ENCODE data around the gene PHPT1.

The PHPT1 gene

DNA sequence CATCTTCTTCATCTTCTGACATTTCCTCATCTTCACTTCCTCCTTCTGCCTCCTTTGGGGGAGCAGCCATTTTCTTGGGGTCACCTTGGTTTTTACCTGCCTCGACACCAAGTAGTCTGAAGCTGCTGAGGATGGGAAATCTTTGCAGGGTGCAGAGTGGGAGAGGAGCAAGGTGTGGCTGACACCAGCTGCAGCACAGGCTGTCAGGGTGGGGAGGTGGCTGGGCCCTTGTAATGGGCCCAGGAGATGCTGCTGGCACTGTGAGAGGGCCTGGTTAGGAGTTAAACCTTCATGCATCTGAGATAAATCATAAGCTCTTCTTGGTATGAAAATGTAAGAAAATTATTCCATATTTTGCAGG is 33.8 kb upstream of the PHPT1 start:
- TF ChIP-seq, protein P1, sequence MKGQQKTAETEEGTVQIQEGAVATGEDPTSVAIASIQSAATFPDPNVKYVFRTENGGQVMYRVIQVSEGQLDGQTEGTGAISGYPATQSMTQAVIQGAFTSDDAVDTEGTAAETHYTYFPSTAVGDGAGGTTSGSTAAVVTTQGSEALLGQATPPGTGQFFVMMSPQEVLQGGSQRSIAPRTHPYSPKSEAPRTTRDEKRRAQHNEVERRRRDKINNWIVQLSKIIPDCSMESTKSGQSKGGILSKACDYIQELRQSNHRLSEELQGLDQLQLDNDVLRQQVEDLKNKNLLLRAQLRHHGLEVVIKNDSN (IDR thresholded peaks at IDR 0.05): no peak
- TF ChIP-seq RAD21 (IDR thresholded peaks at IDR 0.05; ENCODE audit: low read depth) (no peak), FOXM1 (IDR thresholded peaks at IDR 0.05; ENCODE audit: borderline replicate concordance, low read depth) (no peak)
- TF ChIP-seq, protein P2, sequence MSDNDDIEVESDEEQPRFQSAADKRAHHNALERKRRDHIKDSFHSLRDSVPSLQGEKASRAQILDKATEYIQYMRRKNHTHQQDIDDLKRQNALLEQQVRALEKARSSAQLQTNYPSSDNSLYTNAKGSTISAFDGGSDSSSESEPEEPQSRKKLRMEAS (IDR thresholded peaks at IDR 0.05): no peak

DNA sequence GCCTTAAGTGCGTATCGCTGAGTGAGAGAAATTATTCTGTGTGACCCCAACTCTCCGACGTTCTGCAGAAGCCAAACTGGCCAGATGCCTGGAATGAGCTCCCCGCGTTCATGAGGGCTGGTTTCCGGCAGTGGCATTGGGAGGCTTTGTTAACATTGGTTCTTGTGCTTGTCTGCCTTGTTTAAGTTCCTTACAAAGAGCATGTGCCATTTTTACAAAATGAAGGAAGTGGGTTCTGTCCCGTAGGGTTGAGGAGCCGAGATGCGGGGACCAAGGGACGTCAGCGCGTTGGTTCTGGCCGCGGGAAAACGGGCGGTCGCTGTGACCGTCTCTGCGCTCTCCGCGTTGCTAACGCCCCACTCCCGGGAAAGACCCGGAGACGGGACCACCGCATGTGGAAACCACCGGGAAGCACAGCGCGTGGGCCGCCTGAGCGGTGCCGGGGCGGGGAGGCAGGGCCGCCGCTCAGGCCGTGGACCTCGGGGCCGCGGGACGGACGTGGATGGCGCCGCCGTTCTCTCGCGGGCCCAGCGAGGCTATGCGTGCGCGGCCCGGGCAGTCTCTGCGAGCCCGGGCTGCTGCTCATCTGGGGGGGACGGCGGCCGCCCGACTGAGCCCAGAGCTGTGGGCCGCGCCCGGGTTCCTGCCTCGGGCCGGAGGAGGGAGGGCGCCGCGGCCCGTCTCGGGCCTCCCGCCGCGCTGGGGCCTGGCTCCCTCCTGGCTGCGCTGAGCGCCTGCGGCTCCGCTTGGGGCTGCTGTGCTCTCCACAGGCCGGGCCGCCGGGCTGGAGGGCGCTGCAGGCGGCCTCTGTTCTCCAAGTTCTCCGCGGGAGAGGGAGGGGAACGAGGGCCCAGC is 28.0 kb upstream of the PHPT1 start:
- TF ChIP-seq EP300 (IDR thresholded peaks at IDR 0.05; ENCODE audit: borderline replicate concordance) (no peak), CREB1 (IDR thresholded peaks at IDR 0.05; ENCODE audit: low read depth) (no peak)

DNA sequence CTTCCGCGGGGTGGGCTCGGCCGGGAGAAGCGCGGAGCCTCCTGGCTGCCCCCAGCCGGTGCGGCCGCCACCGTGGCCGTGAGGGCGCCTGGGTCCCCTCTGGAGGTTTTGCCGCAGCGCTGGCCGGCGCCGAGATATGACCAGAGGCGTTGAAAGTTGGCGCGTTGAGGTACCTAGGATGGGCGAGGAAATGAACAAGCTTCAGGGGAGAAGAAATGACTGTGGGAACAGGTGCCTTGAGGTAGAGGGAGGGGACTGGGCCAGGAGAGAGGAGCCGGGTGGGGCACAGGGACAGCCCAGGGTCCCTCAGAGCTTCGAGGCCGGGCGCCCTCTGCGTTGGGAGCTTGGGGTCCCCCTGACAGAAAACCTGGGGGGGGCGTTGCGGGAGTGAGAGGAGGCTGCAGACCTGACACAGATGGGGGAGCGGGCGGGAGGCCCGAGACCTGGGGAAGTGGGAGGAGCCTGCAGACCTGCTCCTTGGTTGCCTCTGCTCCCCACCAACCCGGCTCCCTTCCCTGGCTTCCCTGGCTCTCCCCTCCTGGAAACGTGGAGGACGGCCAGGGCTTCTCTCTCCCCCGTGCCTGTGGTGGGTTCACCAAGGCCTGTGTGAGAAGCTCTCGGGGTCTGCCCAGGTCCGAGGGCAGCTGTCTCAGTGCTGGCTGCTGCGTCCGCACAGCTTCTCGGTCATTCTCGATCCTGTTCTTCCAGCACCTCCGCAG is 27.2 kb upstream of the PHPT1 start:
- no peak for TF ChIP-seq ZBTB7A (IDR thresholded peaks at IDR 0.05; ENCODE audit: low read depth)
- TF ChIP-seq CEBPB (IDR thresholded peaks at IDR 0.05): no peak

DNA sequence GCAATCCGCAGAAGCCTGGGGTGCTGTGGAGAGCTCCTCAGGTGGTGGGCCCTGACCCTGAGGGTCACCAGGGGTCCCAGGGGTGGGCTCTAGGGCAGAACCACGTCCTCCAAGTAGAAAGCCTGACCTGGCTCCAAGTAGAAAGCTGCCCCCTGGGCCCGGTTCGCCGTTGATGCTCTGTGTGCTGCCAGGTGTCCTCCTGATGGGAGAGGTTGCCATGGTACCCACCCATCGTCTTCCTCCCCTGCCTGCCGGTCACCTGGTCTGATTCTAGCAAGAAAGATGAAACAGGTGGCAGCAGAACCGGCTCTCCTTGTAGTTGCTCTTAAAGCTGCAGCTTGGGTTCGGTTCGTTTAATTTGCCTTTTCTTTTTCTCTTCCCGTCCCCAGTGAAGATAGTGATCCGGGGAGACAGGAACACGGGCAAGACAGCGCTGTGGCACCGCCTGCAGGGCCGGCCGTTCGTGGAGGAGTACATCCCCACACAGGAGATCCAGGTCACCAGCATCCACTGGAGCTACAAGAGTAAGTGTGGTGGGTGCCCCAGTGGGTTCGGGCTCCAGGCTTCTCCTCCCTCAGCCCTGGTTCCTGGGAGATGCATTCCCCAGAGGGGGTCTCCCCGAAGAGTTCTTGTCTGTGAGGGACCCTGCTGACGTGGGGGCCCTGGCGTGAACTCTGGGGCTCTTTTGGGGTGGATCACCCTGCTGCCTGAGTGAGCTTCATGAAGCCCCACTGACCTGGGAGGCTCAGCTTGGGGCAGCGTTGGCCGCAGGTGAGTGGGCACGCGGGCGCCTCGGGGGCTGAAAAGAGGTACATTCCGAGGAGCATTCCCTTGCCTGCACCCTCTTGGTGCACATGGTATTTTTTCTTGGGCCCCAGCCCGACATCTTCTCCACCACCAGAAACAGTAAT is 25.8 kb upstream of the PHPT1 start:
- no peak for TF ChIP-seq EGR1 (IDR thresholded peaks at IDR 0.05)
- TF ChIP-seq ZBTB7A (IDR thresholded peaks at IDR 0.05; ENCODE audit: low read depth): no peak
- TF ChIP-seq CREB1 (IDR thresholded peaks at IDR 0.05; ENCODE audit: low read depth): no peak
- TF ChIP-seq FOXM1 (IDR thresholded peaks at IDR 0.05; ENCODE audit: borderline replicate concordance, low read depth): no peak
- no peak for TF ChIP-seq CEBPB (IDR thresholded peaks at IDR 0.05)
- no peak for TF ChIP-seq EP300 (IDR thresholded peaks at IDR 0.05; ENCODE audit: borderline replicate concordance)
- no peak for TF ChIP-seq NFIC (IDR thresholded peaks at IDR 0.05)
- TF ChIP-seq RAD21 (IDR thresholded peaks at IDR 0.05; ENCODE audit: low read depth): no peak
- TF ChIP-seq, protein P1 (IDR thresholded peaks at IDR 0.05): no peak
- no peak for TF ChIP-seq TEAD4 (IDR thresholded peaks at IDR 0.05)
- no peak for TF ChIP-seq TAF1 (IDR thresholded peaks at IDR 0.05; ENCODE audit: low read depth)
- TF ChIP-seq, protein P2 (IDR thresholded peaks at IDR 0.05): no peak
- TF ChIP-seq TCF12 (IDR thresholded peaks at IDR 0.05; ENCODE audit: low read depth): no peak
- TF ChIP-seq YY1 (IDR thresholded peaks at IDR 0.05; ENCODE audit: low read depth): no peak
- TF ChIP-seq, protein P3, sequence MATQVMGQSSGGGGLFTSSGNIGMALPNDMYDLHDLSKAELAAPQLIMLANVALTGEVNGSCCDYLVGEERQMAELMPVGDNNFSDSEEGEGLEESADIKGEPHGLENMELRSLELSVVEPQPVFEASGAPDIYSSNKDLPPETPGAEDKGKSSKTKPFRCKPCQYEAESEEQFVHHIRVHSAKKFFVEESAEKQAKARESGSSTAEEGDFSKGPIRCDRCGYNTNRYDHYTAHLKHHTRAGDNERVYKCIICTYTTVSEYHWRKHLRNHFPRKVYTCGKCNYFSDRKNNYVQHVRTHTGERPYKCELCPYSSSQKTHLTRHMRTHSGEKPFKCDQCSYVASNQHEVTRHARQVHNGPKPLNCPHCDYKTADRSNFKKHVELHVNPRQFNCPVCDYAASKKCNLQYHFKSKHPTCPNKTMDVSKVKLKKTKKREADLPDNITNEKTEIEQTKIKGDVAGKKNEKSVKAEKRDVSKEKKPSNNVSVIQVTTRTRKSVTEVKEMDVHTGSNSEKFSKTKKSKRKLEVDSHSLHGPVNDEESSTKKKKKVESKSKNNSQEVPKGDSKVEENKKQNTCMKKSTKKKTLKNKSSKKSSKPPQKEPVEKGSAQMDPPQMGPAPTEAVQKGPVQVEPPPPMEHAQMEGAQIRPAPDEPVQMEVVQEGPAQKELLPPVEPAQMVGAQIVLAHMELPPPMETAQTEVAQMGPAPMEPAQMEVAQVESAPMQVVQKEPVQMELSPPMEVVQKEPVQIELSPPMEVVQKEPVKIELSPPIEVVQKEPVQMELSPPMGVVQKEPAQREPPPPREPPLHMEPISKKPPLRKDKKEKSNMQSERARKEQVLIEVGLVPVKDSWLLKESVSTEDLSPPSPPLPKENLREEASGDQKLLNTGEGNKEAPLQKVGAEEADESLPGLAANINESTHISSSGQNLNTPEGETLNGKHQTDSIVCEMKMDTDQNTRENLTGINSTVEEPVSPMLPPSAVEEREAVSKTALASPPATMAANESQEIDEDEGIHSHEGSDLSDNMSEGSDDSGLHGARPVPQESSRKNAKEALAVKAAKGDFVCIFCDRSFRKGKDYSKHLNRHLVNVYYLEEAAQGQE (IDR thresholded peaks at IDR 0.05; ENCODE audit: low read depth): no peak

DNA sequence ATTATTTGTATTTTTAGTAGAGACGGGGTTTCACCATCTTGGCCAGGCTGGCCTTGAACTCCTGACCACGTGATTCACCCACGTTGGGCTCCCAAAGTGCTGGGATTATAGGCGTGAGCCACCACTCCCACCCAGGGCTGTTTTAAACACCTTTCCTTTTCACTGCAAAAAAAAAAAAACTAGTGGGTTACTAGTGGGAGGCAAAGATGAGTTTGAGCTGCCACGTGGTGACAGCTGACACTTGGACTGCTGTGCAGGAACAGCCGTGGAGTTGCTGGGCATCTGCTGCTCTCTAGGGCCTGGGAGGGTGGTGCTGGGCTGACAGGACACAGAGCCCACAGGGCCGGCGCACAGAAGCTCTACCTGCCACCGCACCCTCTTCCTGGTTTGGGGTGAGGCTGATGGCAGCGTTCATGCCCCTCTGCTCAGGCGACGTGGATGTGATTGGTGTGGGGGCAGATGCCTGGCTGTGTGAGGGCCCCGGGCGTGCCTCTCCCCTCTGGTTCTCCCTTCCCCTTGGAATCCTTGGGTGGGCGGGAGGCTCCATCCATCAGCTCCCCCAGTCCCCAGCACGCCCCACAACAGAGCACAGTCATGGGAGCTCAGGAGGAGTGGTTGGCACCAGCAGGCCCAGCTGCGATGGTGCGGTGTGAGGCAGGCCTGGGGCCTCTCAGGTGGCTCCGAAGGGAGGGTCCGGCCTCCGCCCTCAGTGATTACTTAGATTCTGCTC is 24.5 kb upstream of the PHPT1 start:
- no peak for TF ChIP-seq EGR1 (IDR thresholded peaks at IDR 0.05)
- TF ChIP-seq, protein P2 (IDR thresholded peaks at IDR 0.05): no peak
- TF ChIP-seq RAD21 (IDR thresholded peaks at IDR 0.05; ENCODE audit: low read depth): no peak
- TF ChIP-seq EP300 (IDR thresholded peaks at IDR 0.05; ENCODE audit: borderline replicate concordance): no peak
- TF ChIP-seq YY1 (IDR thresholded peaks at IDR 0.05; ENCODE audit: low read depth): no peak
- no peak for TF ChIP-seq CREB1 (IDR thresholded peaks at IDR 0.05; ENCODE audit: low read depth)
- no peak for TF ChIP-seq TEAD4 (IDR thresholded peaks at IDR 0.05)
- TF ChIP-seq, protein P3 (IDR thresholded peaks at IDR 0.05; ENCODE audit: low read depth): no peak
- TF ChIP-seq, protein P1 (IDR thresholded peaks at IDR 0.05): no peak
- TF ChIP-seq TAF1 (IDR thresholded peaks at IDR 0.05; ENCODE audit: low read depth): no peak
- TF ChIP-seq ZBTB7A (IDR thresholded peaks at IDR 0.05; ENCODE audit: low read depth): no peak
- TF ChIP-seq CEBPB (IDR thresholded peaks at IDR 0.05): no peak
- no peak for TF ChIP-seq TCF12 (IDR thresholded peaks at IDR 0.05; ENCODE audit: low read depth)
- no peak for TF ChIP-seq NFIC (IDR thresholded peaks at IDR 0.05)
- no peak for TF ChIP-seq FOXM1 (IDR thresholded peaks at IDR 0.05; ENCODE audit: borderline replicate concordance, low read depth)

Measured in Ishikawa (cell line).